Vagina (tissue), 2 donors: ENCODE measurements around the gene CADM1. TPM values are rescaled to one million over a fixed set of nuclear protein-coding genes. Genes with fewer than 3 reads are reported as not detected.

Experiments used
- DNase-seq, 2 donors: peaks; one replicate each; pipeline ENCODE4 v3.0.0-alpha.2; 2017; ENCODE audit errors: extremely low spot score in 2 of 2
- H3K27ac ChIP-seq: fragments of 200-600 bp; sonication (generic); one replicate; pipeline ENCODE4 v1.5.1; 2019
- H3K27me3 ChIP-seq: fragments of 200-600 bp; sonication (generic); one replicate; pipeline ENCODE4 v1.5.1; 2019
- H3K36me3 ChIP-seq, 2 donors: fragments of 200-600 bp; sonication (generic); one replicate each; pipeline ENCODE4 v1.5.1; 2017 to 2019
- H3K4me1 ChIP-seq: fragments of 200-600 bp; sonication (generic); one replicate; pipeline ENCODE4 v1.5.1; 2019
- H3K4me3 ChIP-seq, 2 donors: fragments of 200-600 bp; sonication (generic); 1 replicate in 1 of 2; 2 replicates in 1 of 2; pipeline ENCODE4 v1.5.1; 2016 to 2019
- H3K9me3 ChIP-seq: fragments of 200-600 bp; sonication (generic); one replicate; pipeline ENCODE4 v1.5.1; 2019
- POLR2A ChIP-seq, 2 donors: fragments of 450-650 bp; IDR thresholded peaks; one replicate each; pipeline ENCODE4 v1.6.1; 2017; ENCODE audit warnings: antibody characterized with exemption in 2 of 2, mild to moderate bottlenecking in 2 of 2, moderate library complexity in 2 of 2
- POLR2AphosphoS5 ChIP-seq, 2 donors: sonication (generic); formaldehyde crosslinking; IDR thresholded peaks; one replicate each; pipeline ENCODE4 v1.9.0; 2017; ENCODE audit warnings: antibody characterized with exemption in 2 of 2, mild to moderate bottlenecking in 2 of 2, low read depth in 1 of 2; ENCODE audit not compliant: insufficient read depth in 1 of 2
- intact Hi-C: fragments of 100-400 bp; cut with DNase I; formaldehyde crosslinking; loops from one replicate; pipeline ENCODE4 v1.15.1; 2023
- total RNA-seq: library from RNA; depleted of rRNA; stranded (reverse); fragments of >200 nt; gene quantifications from one replicate; pipeline ENCODE4 v1.2.3, GENCODE V29; 2016
- TF ChIP-seq, protein P1 (sequence below), 3 experiments: fragments of 450-650 bp in 2 of 3; fragments of 200-600 bp in 1 of 3; sonication (generic) in 1 of 3; IDR thresholded peaks; one replicate each; pipeline ENCODE4 v1.5.1; 2017 to 2019; ENCODE audit warnings: antibody characterized with exemption in 3 of 3, mild to moderate bottlenecking in 2 of 3, moderate library complexity in 2 of 3

Gene CADM1
- total RNA-seq, 1 donor from 2014 or later: 37.1 TPM

DNA sequence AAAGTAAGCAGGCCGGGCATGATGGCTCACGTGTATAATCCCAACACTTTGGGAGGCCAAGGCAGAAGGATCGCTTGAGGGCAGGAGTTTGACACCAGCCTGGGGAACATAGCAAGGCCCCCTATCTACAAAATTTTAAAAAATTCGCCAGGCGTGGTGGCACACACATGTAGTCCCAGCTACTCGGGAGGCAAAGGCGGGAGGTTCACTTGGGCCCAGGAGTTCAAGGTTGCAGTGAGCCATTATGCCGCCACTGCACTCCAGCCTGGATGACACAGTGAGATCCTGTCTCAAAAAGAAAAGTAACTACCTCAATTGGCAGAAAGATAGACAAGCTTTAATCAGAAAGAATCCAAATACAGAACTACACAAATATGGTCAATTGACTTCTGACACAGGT, 31.0 kb downstream of the CADM1 start:
- Histone ChIP-seq H3K4me3 (no peak overlapping the region), H3K27ac (no peak overlapping the region), H3K4me1 (no peaks in the 10 kb centered on the region), H3K27me3 (no peaks in the 10 kb centered on the region), H3K9me3 (no peaks in the 10 kb centered on the region), H3K36me3 (no peaks in the 10 kb centered on the region)
- no peak for DNase-seq
- intact Hi-C loops: no loop called here
- no peak for TF ChIP-seq POLR2AphosphoS5 (IDR thresholded peaks at IDR 0.05; ENCODE audit: insufficient read depth in 1 of 2, low read depth in 1 of 2)
- no peak for TF ChIP-seq POLR2A (IDR thresholded peaks at IDR 0.05)
- TF ChIP-seq, protein P1, sequence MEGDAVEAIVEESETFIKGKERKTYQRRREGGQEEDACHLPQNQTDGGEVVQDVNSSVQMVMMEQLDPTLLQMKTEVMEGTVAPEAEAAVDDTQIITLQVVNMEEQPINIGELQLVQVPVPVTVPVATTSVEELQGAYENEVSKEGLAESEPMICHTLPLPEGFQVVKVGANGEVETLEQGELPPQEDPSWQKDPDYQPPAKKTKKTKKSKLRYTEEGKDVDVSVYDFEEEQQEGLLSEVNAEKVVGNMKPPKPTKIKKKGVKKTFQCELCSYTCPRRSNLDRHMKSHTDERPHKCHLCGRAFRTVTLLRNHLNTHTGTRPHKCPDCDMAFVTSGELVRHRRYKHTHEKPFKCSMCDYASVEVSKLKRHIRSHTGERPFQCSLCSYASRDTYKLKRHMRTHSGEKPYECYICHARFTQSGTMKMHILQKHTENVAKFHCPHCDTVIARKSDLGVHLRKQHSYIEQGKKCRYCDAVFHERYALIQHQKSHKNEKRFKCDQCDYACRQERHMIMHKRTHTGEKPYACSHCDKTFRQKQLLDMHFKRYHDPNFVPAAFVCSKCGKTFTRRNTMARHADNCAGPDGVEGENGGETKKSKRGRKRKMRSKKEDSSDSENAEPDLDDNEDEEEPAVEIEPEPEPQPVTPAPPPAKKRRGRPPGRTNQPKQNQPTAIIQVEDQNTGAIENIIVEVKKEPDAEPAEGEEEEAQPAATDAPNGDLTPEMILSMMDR (IDR thresholded peaks at IDR 0.05): no peak

GRCh38 chr11:115471367-115471766, 32.8 kb downstream of the CADM1 start:
- DNase-seq: no peak
- TF ChIP-seq, protein P1 (IDR thresholded peaks at IDR 0.05): no peak
- TF ChIP-seq POLR2AphosphoS5 (IDR thresholded peaks at IDR 0.05; ENCODE audit: insufficient read depth in 1 of 2, low read depth in 1 of 2) (no peak), POLR2A (IDR thresholded peaks at IDR 0.05) (no peak)
- Histone ChIP-seq H3K9me3 (no peaks in the 10 kb centered on the region), H3K27ac (no peak overlapping the region), H3K4me3 (no peak overlapping the region), H3K4me1 (no peaks in the 10 kb centered on the region), H3K27me3 (no peaks in the 10 kb centered on the region), H3K36me3 (no peaks in the 10 kb centered on the region)
- intact Hi-C loops: no loop called here

- H3K36me3 ChIP-seq: no peaks in the 10 kb centered on the region
- TF ChIP-seq POLR2AphosphoS5 (IDR thresholded peaks at IDR 0.05; ENCODE audit: insufficient read depth in 1 of 2, low read depth in 1 of 2): no peak
- TF ChIP-seq, protein P1 (IDR thresholded peaks at IDR 0.05): no peak
- no peak for TF ChIP-seq POLR2A (IDR thresholded peaks at IDR 0.05)
- no peak for DNase-seq
- no peak overlapping the region for H3K4me3 ChIP-seq
- no peak overlapping the region for H3K27ac ChIP-seq
- H3K4me1 ChIP-seq: no peaks in the 10 kb centered on the region
- intact Hi-C loops: no loop called here
- H3K27me3 ChIP-seq: no peaks in the 10 kb centered on the region
- H3K9me3 ChIP-seq: no peaks in the 10 kb centered on the region
Measured at GRCh38 chr11:115470928-115471327, 33.3 kb downstream of the CADM1 start.

DNA sequence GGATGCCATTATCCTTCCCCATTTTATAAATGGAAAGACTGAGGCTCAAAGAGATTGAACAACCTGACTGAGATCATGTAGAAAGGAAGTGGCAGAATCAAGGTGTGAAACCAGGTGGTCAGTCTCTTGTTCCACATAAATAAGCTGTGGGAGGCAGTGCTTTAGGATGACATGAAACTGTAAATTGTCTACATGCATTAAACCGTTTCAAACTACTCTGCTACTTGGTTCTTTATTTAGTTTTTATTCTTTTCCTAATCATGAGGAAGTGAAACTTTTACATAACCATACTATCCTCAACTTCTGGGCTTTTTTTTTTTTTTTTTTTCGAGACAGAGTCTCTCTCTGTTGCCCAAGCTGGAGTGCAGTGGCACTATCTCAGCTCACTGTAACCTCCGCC, 34.9 kb downstream of the CADM1 start:
- no peaks in the 10 kb centered on the region for H3K4me1 ChIP-seq
- no peaks in the 10 kb centered on the region for H3K27me3 ChIP-seq
- H3K36me3 ChIP-seq: no peaks in the 10 kb centered on the region
- H3K9me3 ChIP-seq: no peaks in the 10 kb centered on the region
- H3K4me3 ChIP-seq: no peak overlapping the region
- H3K27ac ChIP-seq: no peak overlapping the region
- DNase-seq: no peak
- TF ChIP-seq POLR2AphosphoS5 (IDR thresholded peaks at IDR 0.05; ENCODE audit: insufficient read depth in 1 of 2, low read depth in 1 of 2): no peak
- no peak for TF ChIP-seq POLR2A (IDR thresholded peaks at IDR 0.05)
- TF ChIP-seq, protein P1 (IDR thresholded peaks at IDR 0.05): no peak
- intact Hi-C loops: no loop called here

GRCh38 chr11:115466122-115466521, 38.1 kb downstream of the CADM1 start:
- Histone ChIP-seq H3K4me3 (no peak overlapping the region), H3K27ac (no peak overlapping the region), H3K36me3 (no peaks in the 10 kb centered on the region), H3K4me1 (no peaks in the 10 kb centered on the region), H3K27me3 (no peaks in the 10 kb centered on the region), H3K9me3 (no peaks in the 10 kb centered on the region)
- TF ChIP-seq, protein P1 (IDR thresholded peaks at IDR 0.05): no peak
- TF ChIP-seq POLR2A (IDR thresholded peaks at IDR 0.05): no peak
- no peak for TF ChIP-seq POLR2AphosphoS5 (IDR thresholded peaks at IDR 0.05; ENCODE audit: insufficient read depth in 1 of 2, low read depth in 1 of 2)
- no peak for DNase-seq
- intact Hi-C loops: no loop called here
